ENCODE measurements around the gene CRABP1. TPM values are rescaled to one million over a fixed set of nuclear protein-coding genes. Genes with fewer than 3 reads are reported as not detected.

CRABP1 gene
- polyA plus RNA-seq, 2 of the 4 experiments (the other 2 are of a cell fraction), result 0.57 to 1.1 TPM

GRCh38 chr15:78343276-78344060, 3.3 kb downstream of the CRABP1 start:
- H3K4me2 ChIP-seq, result no peak overlapping the region
- ATAC-seq (no peak), FAIRE-seq (no peak), DNase-seq (ENCODE audit: low read depth in 1 of 2, low spot score in 1 of 2) (no peak)
- H3K4me3 ChIP-seq, result no peak overlapping the region
- peaks cover 16% of the 10 kb centered on the region; the same call in 2 of the 3 replicates for H3K4me1 ChIP-seq
- CTCF ChIA-PET, result interaction anchor here (0.9 to 2.1 kb wide), 4 partner anchors 11 to 79 kb away, joined by 3 to 7 read pairs (median 6); no protein-coding TSS in a partner anchor
- H3K9me3 ChIP-seq, result no peaks in the 10 kb centered on the region
- 59% methylated on average over 12 of the region's 12 CpGs for WGBS (ENCODE audit: missing lambda C conversion rate)
- POLR2A ChIA-PET, result no interaction called here
- H3K27ac ChIP-seq, result no peak overlapping the region
- TF ChIP-seq REST (IDR thresholded peaks at IDR 0.05) (no peak), HOXB5 (CRISPR knock-in tag; IDR thresholded peaks at IDR 0.05) (no peak), BHLHE40 (IDR thresholded peaks at IDR 0.05; ENCODE audit: low read depth, low read length) (no peak), POLR2AphosphoS2 (conservative IDR thresholded peaks at IDR 0.05; ENCODE audit: low read length) (no peak), TFCP2L1 (CRISPR knock-in tag; IDR thresholded peaks at IDR 0.05) (no peak), RARB (CRISPR knock-in tag; IDR thresholded peaks at IDR 0.05) (no peak), ZFP36 (IDR thresholded peaks at IDR 0.05; ENCODE audit: borderline replicate concordance, partially characterized antibody) (no peak)

GRCh38 chr15:78345396-78346125, 5.4 kb downstream of the CRABP1 start:
- ChIA-PET POLR2A (interaction anchor here (1.3 kb wide), 1 partner anchor 46 kb away, joined by 5 read pairs; the partner anchor contains the start of gene SKIC8), CTCF (interaction anchor here (0.5 to 4.2 kb wide), 8 partner anchors 14 to 727 kb away, joined by 3 to 14 read pairs (median 3); no protein-coding TSS in a partner anchor)
- DNase-seq (ENCODE audit: low read depth in 1 of 2, low spot score in 1 of 2), result no peak
- H3K4me3 ChIP-seq, result no peak overlapping the region
- H3K4me1 ChIP-seq, result peaks cover 8% of the 10 kb centered on the region; the same call in 2 of the 3 replicates
- ATAC-seq, result no peak
- no peaks in the 10 kb centered on the region for H3K9me3 ChIP-seq
- no peak for FAIRE-seq
- no peak overlapping the region for H3K4me2 ChIP-seq
- TF ChIP-seq CTCF (IDR thresholded peaks at IDR 0.05), result no peak
- no peak for TF ChIP-seq CBX2 (IDR thresholded peaks at IDR 0.05; ENCODE audit: borderline replicate concordance, low read depth)
- TF ChIP-seq HES2 (IDR thresholded peaks at IDR 0.05), result no peak
- no peak for TF ChIP-seq EHMT2 (IDR thresholded peaks at IDR 0.05; ENCODE audit: low read depth)
- no peak for TF ChIP-seq TP53 (CRISPR knock-in tag; IDR thresholded peaks at IDR 0.05)
- TF ChIP-seq KDM1A (IDR thresholded peaks at IDR 0.05; ENCODE audit: low read depth), result no peak
- TF ChIP-seq BHLHE40 (IDR thresholded peaks at IDR 0.05; ENCODE audit: low read depth, low read length), result no peak
- no peak for TF ChIP-seq TFCP2L1 (CRISPR knock-in tag; IDR thresholded peaks at IDR 0.05)
- TF ChIP-seq CEBPB (IDR thresholded peaks at IDR 0.05), result no peak
- no peak for TF ChIP-seq EHF (CRISPR knock-in tag; IDR thresholded peaks at IDR 0.05)
- TF ChIP-seq SREBF2 (IDR thresholded peaks at IDR 0.05), result no peak
- TF ChIP-seq HEYL (CRISPR knock-in tag; IDR thresholded peaks at IDR 0.05), result no peak
- TF ChIP-seq PHF8 (IDR thresholded peaks at IDR 0.05; ENCODE audit: borderline replicate concordance, low read depth), result no peak
- no peak for TF ChIP-seq PBX3 (IDR thresholded peaks at IDR 0.05)
- TF ChIP-seq JUN (IDR thresholded peaks at IDR 0.05), result no peak
- TF ChIP-seq USF2 (IDR thresholded peaks at IDR 0.05), result no peak
- TF ChIP-seq HDAC2 (IDR thresholded peaks at IDR 0.05), result no peak
- no peak for TF ChIP-seq CBX8 (IDR thresholded peaks at IDR 0.05)
- no peak for TF ChIP-seq RNF2 (IDR thresholded peaks at IDR 0.05; ENCODE audit: borderline replicate concordance, low read depth)
- no peak for TF ChIP-seq ATOH8 (CRISPR knock-in tag; IDR thresholded peaks at IDR 0.05; ENCODE audit: low read depth)
- no peak overlapping the region for H3K27ac ChIP-seq
- WGBS (ENCODE audit: missing lambda C conversion rate), result 65% methylated on average over 9 of the region's 9 CpGs
